Non-pigmented ciliary epithelial cell (primary cell): ENCODE measurements around the gene MAST2.
"Not testable (repeated sequence)": the region's sequence is repeated elsewhere in the genome, so short reads cannot be mapped to it uniquely, and the experiment has no call there.

Source experiments
- DNase-seq: peaks from one replicate; pipeline ENCODE4 v3.0.0-alpha.2; 2010; ENCODE audit warnings: low read depth

MAST2 gene

GRCh38 chr1:45803299-45803780 lies at the start of gene MAST2:
Gene MAST2, plus strand, starts transcription at chr1:45803612. Its CDS starts 284 bp downstream, at chr1:45803896.
- DNase-seq = peak; percentile 40

GRCh38 chr1:45755697-45756096 lies 47.7 kb upstream of the MAST2 start:
- no peak for DNase-seq

GRCh38 chr1:45762291-45762690 lies 41.1 kb upstream of the MAST2 start:
- no peak for DNase-seq

GRCh38 chr1:45765999-45766792 lies 37.2 kb upstream of the MAST2 start:
- DNase-seq = no peak

- DNase-seq = peak; percentile 37
Measured at GRCh38 chr1:45767035-45767434, 36.4 kb upstream of the MAST2 start.

- DNase-seq = peak; percentile 70
Measured at GRCh38 chr1:45769261-45769932, 34.0 kb upstream of the MAST2 start.

- DNase-seq = no peak
Measured at GRCh38 chr1:45772971-45773370, 30.4 kb upstream of the MAST2 start.

- no peak for DNase-seq
Measured at GRCh38 chr1:45775794-45776193, 27.6 kb upstream of the MAST2 start.

GRCh38 chr1:45785583-45785982 lies 17.8 kb upstream of the MAST2 start:
- DNase-seq = no peak

- no peak for DNase-seq
Measured at GRCh38 chr1:45787905-45788304, 15.5 kb upstream of the MAST2 start.

- no peak for DNase-seq
Measured at GRCh38 chr1:45789601-45790000, 13.8 kb upstream of the MAST2 start.

- no peak for DNase-seq
Measured at GRCh38 chr1:45792744-45793143, 10.7 kb upstream of the MAST2 start.

- DNase-seq = no peak
Measured at GRCh38 chr1:45793942-45794604, 9.3 kb upstream of the MAST2 start.

- DNase-seq = no peak
Measured at GRCh38 chr1:45796381-45796780, 7.0 kb upstream of the MAST2 start.

- DNase-seq = no peak
Measured at GRCh38 chr1:45796946-45797345, 6.5 kb upstream of the MAST2 start.

GRCh38 chr1:45800899-45801298 lies 2.5 kb upstream of the MAST2 start:
- DNase-seq = no peak

GRCh38 chr1:45802343-45803298 lies 791 bp upstream of the MAST2 start:
- DNase-seq = peak; percentile 95

GRCh38 chr1:45803781-45804668 lies 613 bp downstream of the MAST2 start:
- DNase-seq = not testable (repeated sequence)

GRCh38 chr1:45804669-45804969 lies 1.2 kb downstream of the MAST2 start:
- DNase-seq = no peak

GRCh38 chr1:45806129-45806528 lies 2.7 kb downstream of the MAST2 start:
- DNase-seq = no peak

- no peak for DNase-seq
Measured at GRCh38 chr1:45809761-45810160, 6.3 kb downstream of the MAST2 start.
